Liver (tissue), 3 donors: ENCODE results near the gene PAX6.

Experiments
- HNF4G ChIP-seq: IDR thresholded peaks from 2 replicates; pipeline ENCODE4 v1.6.1; 2016; ENCODE audit warnings: antibody characterized with exemption
- JUND ChIP-seq, 2 donors: IDR thresholded peaks; 2 replicates each; pipeline ENCODE4 v1.6.1; 2016; ENCODE audit warnings: antibody characterized with exemption in 2 of 2
- TF ChIP-seq, protein P1 (sequence below): fragments of 150-350 bp; IDR thresholded peaks from 2 replicates; pipeline ENCODE4 v1.5.1; 2017; ENCODE audit warnings: improper control_type of control experiment, low read depth, low read length; ENCODE audit not compliant: missing input control
- donor health status: healthy.
- donor health status: healthy.

GRCh38 chr11:31820438-31820818 is 9.3 kb upstream of the PAX6 start:
- TF ChIP-seq, protein P1, sequence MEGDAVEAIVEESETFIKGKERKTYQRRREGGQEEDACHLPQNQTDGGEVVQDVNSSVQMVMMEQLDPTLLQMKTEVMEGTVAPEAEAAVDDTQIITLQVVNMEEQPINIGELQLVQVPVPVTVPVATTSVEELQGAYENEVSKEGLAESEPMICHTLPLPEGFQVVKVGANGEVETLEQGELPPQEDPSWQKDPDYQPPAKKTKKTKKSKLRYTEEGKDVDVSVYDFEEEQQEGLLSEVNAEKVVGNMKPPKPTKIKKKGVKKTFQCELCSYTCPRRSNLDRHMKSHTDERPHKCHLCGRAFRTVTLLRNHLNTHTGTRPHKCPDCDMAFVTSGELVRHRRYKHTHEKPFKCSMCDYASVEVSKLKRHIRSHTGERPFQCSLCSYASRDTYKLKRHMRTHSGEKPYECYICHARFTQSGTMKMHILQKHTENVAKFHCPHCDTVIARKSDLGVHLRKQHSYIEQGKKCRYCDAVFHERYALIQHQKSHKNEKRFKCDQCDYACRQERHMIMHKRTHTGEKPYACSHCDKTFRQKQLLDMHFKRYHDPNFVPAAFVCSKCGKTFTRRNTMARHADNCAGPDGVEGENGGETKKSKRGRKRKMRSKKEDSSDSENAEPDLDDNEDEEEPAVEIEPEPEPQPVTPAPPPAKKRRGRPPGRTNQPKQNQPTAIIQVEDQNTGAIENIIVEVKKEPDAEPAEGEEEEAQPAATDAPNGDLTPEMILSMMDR, result no peak
- no peak for TF ChIP-seq JUND (IDR thresholded peaks at IDR 0.05)
- TF ChIP-seq HNF4G, result no peak
